Smooth muscle cell (in vitro differentiated cells): Measurements from ENCODE around the gene MBNL2. TPM values are rescaled to one million over a fixed set of nuclear protein-coding genes. Genes with fewer than 3 reads are reported as not detected.

Source experiments
- DNase-seq: peaks from one replicate; lab custom pipeline; 2025; ENCODE audit not compliant: unreplicated experiment; lab: John Stamatoyannopoulos, UW
- H2AFZ ChIP-seq: fragments of 200-600 bp; sonication (generic); 2 replicates; pipeline ENCODE4 v1.6.0; 2016; ENCODE audit warnings: antibody characterized with exemption, low read depth, mild to moderate bottlenecking
- H3F3A ChIP-seq: fragments of 200-600 bp; sonication (generic); 2 replicates; pipeline ENCODE4 v1.6.0; 2017; ENCODE audit warnings: antibody characterized with exemption, low read depth
- H3K27ac ChIP-seq: fragments of 200-600 bp; sonication (generic); 2 replicates; pipeline ENCODE4 v1.5.1; 2016; ENCODE audit warnings: low read depth, mild to moderate bottlenecking
- H3K27me3 ChIP-seq: fragments of 200-600 bp; sonication (generic); 2 replicates; pipeline ENCODE4 v1.6.1; 2016; ENCODE audit warnings: low read depth, mild to moderate bottlenecking
- H3K36me3 ChIP-seq: fragments of 200-600 bp; sonication (generic); 2 replicates; pipeline ENCODE4 v1.5.1; 2016; ENCODE audit warnings: low read depth
- H3K4me1 ChIP-seq: fragments of 200-600 bp; sonication (generic); 2 replicates; pipeline ENCODE4 v1.5.1; 2016; ENCODE audit warnings: low read depth
- H3K4me2 ChIP-seq: fragments of 200-600 bp; sonication (generic); 2 replicates; pipeline ENCODE4 v1.6.0; 2016; ENCODE audit warnings: mild to moderate bottlenecking
- H3K4me3 ChIP-seq: fragments of 200-600 bp; sonication (generic); 2 replicates; pipeline ENCODE4 v1.5.1; 2016; ENCODE audit warnings: mild to moderate bottlenecking
- H3K79me2 ChIP-seq: fragments of 200-600 bp; sonication (generic); 2 replicates; pipeline ENCODE4 v1.6.0; 2016; ENCODE audit warnings: low read depth, mild to moderate bottlenecking
- H3K9ac ChIP-seq: fragments of 200-600 bp; sonication (generic); 2 replicates; pipeline ENCODE4 v1.6.0; 2016; ENCODE audit warnings: low read depth
- H3K9me3 ChIP-seq: fragments of 200-600 bp; sonication (generic); replicated peaks from 2 replicates; pipeline ENCODE4 v1.5.1; 2016; ENCODE audit warnings: low read depth
- H4K20me1 ChIP-seq: fragments of 200-600 bp; sonication (generic); 2 replicates; pipeline ENCODE4 v1.6.0; 2016; ENCODE audit warnings: low read depth
- WGBS: methylation state at CpG from one replicate; pipeline ENCODE4 v1.1.7; 2016; ENCODE audit warnings: low lambda C conversion rate; 5-methylcytosine and 5-hydroxymethylcytosine counted together
- polyA plus RNA-seq: library from polyadenylated mRNA; unstranded; fragments of >200 nt; fragmentation: Nextera tagmentation; extraction: Ambion mirVana; gene quantifications from 2 replicates; pipeline ENCODE4 v1.2.1, GENCODE V29; 2016
- total RNA-seq: library from RNA; depleted of rRNA; stranded (reverse); fragments of >200 nt; gene quantifications from 2 replicates; pipeline ENCODE4 v1.2.3, GENCODE V29; 2014
- TF ChIP-seq, protein P1 (sequence below): fragments of 200-600 bp; sonication (generic); IDR thresholded peaks from 2 replicates; pipeline ENCODE4 v1.5.1; 2017; ENCODE audit warnings: borderline replicate concordance, mild to moderate bottlenecking, antibody characterized with exemption; ENCODE audit not compliant: insufficient read depth, poor library complexity, severe bottlenecking

MBNL2 gene
- total and polyA plus RNA-seq, 2 experiments from 2014 or later = 33.7 to 120 TPM

DNA sequence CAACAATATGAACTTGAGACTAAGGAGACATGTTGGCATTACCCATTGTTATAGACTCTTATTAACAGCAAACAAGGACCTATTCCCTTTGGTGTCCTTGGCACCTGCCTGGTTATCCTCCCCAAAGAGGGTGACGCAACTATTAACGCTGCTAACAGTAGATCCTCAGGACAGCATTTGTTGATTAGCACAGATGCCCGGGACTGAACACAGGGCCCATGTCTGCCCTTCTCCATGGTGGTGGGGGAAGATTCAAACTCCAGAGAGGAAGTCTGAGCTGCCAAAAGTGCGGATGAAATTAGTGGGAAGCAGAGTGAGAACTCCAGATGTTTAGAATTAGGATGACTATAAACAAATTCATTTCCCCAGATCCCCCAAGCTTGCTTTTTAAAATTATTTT, 110.6 kb downstream of the MBNL2 start:
- Histone ChIP-seq H3K79me2 (peaks cover 37% of the 10 kb centered on the region), H3K27ac (no peak overlapping the region), H3K27me3 (no peaks in the 10 kb centered on the region), H3K4me2 (no peak overlapping the region), H3K9ac (no peak overlapping the region), H3K4me3 (no peak overlapping the region), H3K4me1 (peaks cover 23% of the 10 kb centered on the region), H3K36me3 (no peaks in the 10 kb centered on the region), H4K20me1 (peaks cover 56% of the 10 kb centered on the region), H3K9me3 (no peaks in the 10 kb centered on the region), H3F3A (peaks cover 7% of the 10 kb centered on the region), H2AFZ (no peak overlapping the region)
- 89% methylated on average over 4 of the region's 4 CpGs for WGBS
- TF ChIP-seq, protein P1, sequence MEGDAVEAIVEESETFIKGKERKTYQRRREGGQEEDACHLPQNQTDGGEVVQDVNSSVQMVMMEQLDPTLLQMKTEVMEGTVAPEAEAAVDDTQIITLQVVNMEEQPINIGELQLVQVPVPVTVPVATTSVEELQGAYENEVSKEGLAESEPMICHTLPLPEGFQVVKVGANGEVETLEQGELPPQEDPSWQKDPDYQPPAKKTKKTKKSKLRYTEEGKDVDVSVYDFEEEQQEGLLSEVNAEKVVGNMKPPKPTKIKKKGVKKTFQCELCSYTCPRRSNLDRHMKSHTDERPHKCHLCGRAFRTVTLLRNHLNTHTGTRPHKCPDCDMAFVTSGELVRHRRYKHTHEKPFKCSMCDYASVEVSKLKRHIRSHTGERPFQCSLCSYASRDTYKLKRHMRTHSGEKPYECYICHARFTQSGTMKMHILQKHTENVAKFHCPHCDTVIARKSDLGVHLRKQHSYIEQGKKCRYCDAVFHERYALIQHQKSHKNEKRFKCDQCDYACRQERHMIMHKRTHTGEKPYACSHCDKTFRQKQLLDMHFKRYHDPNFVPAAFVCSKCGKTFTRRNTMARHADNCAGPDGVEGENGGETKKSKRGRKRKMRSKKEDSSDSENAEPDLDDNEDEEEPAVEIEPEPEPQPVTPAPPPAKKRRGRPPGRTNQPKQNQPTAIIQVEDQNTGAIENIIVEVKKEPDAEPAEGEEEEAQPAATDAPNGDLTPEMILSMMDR = no peak
- no peak for DNase-seq

DNA sequence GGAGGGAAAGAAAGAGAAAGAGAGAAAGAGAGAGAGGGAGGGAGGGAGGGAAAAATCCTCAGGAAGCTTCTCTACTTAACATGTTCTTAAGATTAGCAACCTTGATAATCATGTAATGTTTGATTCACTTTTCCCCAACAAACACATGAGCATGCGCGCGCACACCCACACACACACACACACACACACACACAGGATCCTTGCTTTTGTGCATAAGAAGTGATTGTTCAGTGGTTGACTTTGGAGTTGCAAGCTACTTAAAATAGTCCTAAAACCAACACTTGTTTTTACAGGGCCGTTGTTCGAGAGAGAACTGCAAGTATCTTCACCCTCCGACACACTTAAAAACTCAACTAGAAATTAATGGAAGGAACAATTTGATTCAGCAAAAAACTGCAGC, 111.8 kb downstream of the MBNL2 start:
- Histone ChIP-seq H4K20me1 (peaks cover 43% of the 10 kb centered on the region), H2AFZ (no peak overlapping the region), H3K27ac (peak overlapping the region; percentile 96), H3F3A (peaks cover 7% of the 10 kb centered on the region), H3K4me3 (no peak overlapping the region), H3K36me3 (no peaks in the 10 kb centered on the region), H3K79me2 (peaks cover 39% of the 10 kb centered on the region), H3K9ac (no peak overlapping the region), H3K9me3 (no peaks in the 10 kb centered on the region), H3K4me2 (no peak overlapping the region), H3K4me1 (peaks cover 13% of the 10 kb centered on the region), H3K27me3 (no peaks in the 10 kb centered on the region)
- WGBS = 89% methylated on average over 6 of the region's 6 CpGs
- TF ChIP-seq, protein P1 = no peak
- no peak for DNase-seq

DNA sequence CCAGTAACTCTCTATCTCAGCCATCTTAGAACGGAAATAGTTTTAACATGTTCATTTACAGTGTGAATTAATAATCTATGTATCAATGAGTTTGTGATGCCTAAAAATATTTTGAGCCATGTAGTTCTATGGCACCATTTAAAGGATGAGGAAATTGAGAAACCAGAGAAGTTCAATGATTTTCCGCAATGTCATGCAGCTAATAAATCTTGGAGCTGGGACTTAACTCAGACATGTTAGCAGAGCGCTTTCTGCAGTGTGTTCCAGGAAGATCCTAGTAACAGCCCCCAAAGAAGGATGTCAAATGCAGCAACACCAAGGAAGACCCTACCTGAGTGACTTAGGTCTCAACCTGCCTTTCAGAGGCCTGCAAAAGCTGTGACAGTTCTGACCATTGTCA, 112.6 kb downstream of the MBNL2 start:
- no peak overlapping the region for H3K9ac ChIP-seq
- H3K4me3 ChIP-seq = no peak overlapping the region
- WGBS = 89% methylated on average over 3 of the region's 3 CpGs

More for the DNA sequence above, 112.6 kb downstream of the MBNL2 start:
- Histone ChIP-seq H2AFZ (no peak overlapping the region), H3K79me2 (peaks cover 38% of the 10 kb centered on the region), H3K27me3 (no peaks in the 10 kb centered on the region), H3F3A (peaks cover 7% of the 10 kb centered on the region), H3K4me2 (peak overlapping the region; percentile 62), H3K27ac (peak overlapping the region; percentile 96), H4K20me1 (peaks cover 42% of the 10 kb centered on the region), H3K36me3 (no peaks in the 10 kb centered on the region), H3K9me3 (no peaks in the 10 kb centered on the region), H3K4me1 (peaks cover 11% of the 10 kb centered on the region)
- TF ChIP-seq, protein P1 = no peak
- no peak for DNase-seq
